ENCODE data around the gene ALG12. TPM values are rescaled to one million over a fixed set of nuclear protein-coding genes. Genes with fewer than 3 reads are reported as not detected.

Gene ALG12
- polyA plus RNA-seq, 1 of the 3 experiments (the other 2 are of a cell fraction), result 9.9 TPM

- H3K4me1 ChIP-seq (ENCODE audit: control insufficient read depth in 1 of 2, insufficient read depth in 2 of 2, low read depth in 1 of 2, low read length in 1 of 2), result peaks cover 20 to 29% of the 10 kb centered on the region in 2 experiments; a peak in 2 of 4 replicates
- peak overlapping the region; percentile 74 for H3K9ac ChIP-seq
- H2AFZ ChIP-seq (ENCODE audit: low read depth), result no peak overlapping the region
- H3K79me2 ChIP-seq (ENCODE audit: insufficient read depth), result peaks cover 31% of the 10 kb centered on the region
- H3K27ac ChIP-seq (ENCODE audit: low read depth in 2 of 2, low read length in 1 of 2), result peak overlapping the region; percentile 55 to 74; a peak in 3 of 4 replicates
- peaks cover 7% of the 10 kb centered on the region for H4K20me1 ChIP-seq (ENCODE audit: insufficient read depth)
- TF ChIP-seq FOSL2 (IDR thresholded peaks at IDR 0.05; ENCODE audit: borderline replicate concordance, low read depth), result no peak
- 0 out of 2 replicates have a peak, but pooled peaks have one; percentile 22 for TF ChIP-seq TEAD4 (IDR thresholded peaks at IDR 0.05; ENCODE audit: borderline replicate concordance, insufficient read depth)
- TF ChIP-seq NFIC (IDR thresholded peaks at IDR 0.05; ENCODE audit: borderline replicate concordance), result no peak
- 0 out of 2 replicates have a peak, but pooled peaks have one; percentile 65 for TF ChIP-seq SIN3A (IDR thresholded peaks at IDR 0.05; ENCODE audit: borderline replicate concordance, low read depth, low read length)
- peak; percentile 68 for TF ChIP-seq MAX (IDR thresholded peaks at IDR 0.05; ENCODE audit: low read depth)
- TF ChIP-seq EP300 (IDR thresholded peaks at IDR 0.05; ENCODE audit: borderline replicate concordance in 1 of 2, low read depth in 1 of 2, low read length in 1 of 2), result peak in 1 of 2 experiments; percentile 11; a peak in 1 of 4 replicates
- TF ChIP-seq USF1 (IDR thresholded peaks at IDR 0.05; ENCODE audit: borderline replicate concordance, low read depth), result peak; percentile 78
- TF ChIP-seq TCF12 (IDR thresholded peaks at IDR 0.05), result peak; percentile 20; the same call in 1 of the 2 replicates
- CTCF ChIA-PET, result interaction anchor here (1.1 to 1.9 kb wide), 3 partner anchors 17 to 68 kb away, joined by 4 to 11 read pairs (median 11); no protein-coding TSS in a partner anchor
- H3K27me3 ChIP-seq (ENCODE audit: insufficient read depth), result no peaks in the 10 kb centered on the region
- WGBS (ENCODE audit: low lambda C conversion rate), result 15% methylated on average over 15 of the region's 70 CpGs
- DNase-seq, result peak; percentile 89
- H3K36me3 ChIP-seq (replicated peaks in 1 of 2; ENCODE audit: control insufficient read depth in 1 of 2, insufficient read depth in 2 of 2, low read length in 1 of 2), result peaks cover 5 to 16% of the 10 kb centered on the region in 2 experiments
- peak overlapping the region; percentile 98 for H3K4me2 ChIP-seq
- H3K9me2 ChIP-seq, result no peaks in the 10 kb centered on the region
- no peaks in the 10 kb centered on the region for H3F3A ChIP-seq (replicated peaks; ENCODE audit: insufficient read depth)
- no peaks in the 10 kb centered on the region for H3K9me3 ChIP-seq
- H3K4me3 ChIP-seq (ENCODE audit: low read depth in 2 of 2, low read length in 1 of 2), result peak overlapping the region; percentile 67 to 76
- POLR2A ChIA-PET, result no interaction called here
Measured at GRCh38 chr22:49962012-49962750, 43.9 kb upstream of the ALG12 start.

GRCh38 chr22:49961601-49962011, 43.4 kb upstream of the ALG12 start:
- WGBS (ENCODE audit: low lambda C conversion rate), result no CpG with 5 or more reads among the region's 49 CpGs
- no peak for DNase-seq
- ChIA-PET POLR2A (no interaction called here), CTCF (interaction anchor here (0.7 to 1.6 kb wide), 3 partner anchors 18 to 69 kb away, joined by 4 to 11 read pairs (median 4); no protein-coding TSS in a partner anchor)
- Histone ChIP-seq H3K4me3 (ENCODE audit: low read depth in 2 of 2, low read length in 1 of 2) (peak overlapping the region; percentile 67 to 76), H3F3A (replicated peaks; ENCODE audit: insufficient read depth) (no peaks in the 10 kb centered on the region), H3K4me2 (peak overlapping the region; percentile 98), H3K4me1 (ENCODE audit: control insufficient read depth in 1 of 2, insufficient read depth in 2 of 2, low read depth in 1 of 2, low read length in 1 of 2) (peaks cover 20 to 26% of the 10 kb centered on the region in 2 experiments; a peak in 2 of 4 replicates), H3K27me3 (ENCODE audit: insufficient read depth) (no peaks in the 10 kb centered on the region), H3K36me3 (replicated peaks in 1 of 2; ENCODE audit: control insufficient read depth in 1 of 2, insufficient read depth in 2 of 2, low read length in 1 of 2) (peaks cover 5 to 16% of the 10 kb centered on the region in 2 experiments), H3K9ac (peak overlapping the region; percentile 61; the same call in 1 of the 2 replicates), H3K9me3 (no peaks in the 10 kb centered on the region), H3K27ac (ENCODE audit: low read depth in 2 of 2, low read length in 1 of 2) (peak overlapping the region in 1 of 2 experiments; percentile 55; a peak in 1 of 4 replicates), H2AFZ (ENCODE audit: low read depth) (no peak overlapping the region), H4K20me1 (ENCODE audit: insufficient read depth) (peaks cover 7% of the 10 kb centered on the region), H3K79me2 (ENCODE audit: insufficient read depth) (peaks cover 31% of the 10 kb centered on the region), H3K9me2 (no peaks in the 10 kb centered on the region)
- TF ChIP-seq EP300 (IDR thresholded peaks at IDR 0.05; ENCODE audit: borderline replicate concordance in 1 of 2, low read depth in 1 of 2, low read length in 1 of 2), result no peak
- no peak for TF ChIP-seq RAD21 (IDR thresholded peaks at IDR 0.05; ENCODE audit: low read length)
- TF ChIP-seq FOXM1 (IDR thresholded peaks at IDR 0.05; ENCODE audit: low read depth), result no peak
- TF ChIP-seq CTCF (IDR thresholded peaks at IDR 0.05), result no peak
- no peak for TF ChIP-seq RCOR1 (IDR thresholded peaks at IDR 0.05; ENCODE audit: low read length)
- TF ChIP-seq REST (IDR thresholded peaks at IDR 0.05; ENCODE audit: low read depth, low read length), result no peak
- no peak for TF ChIP-seq YY1 (IDR thresholded peaks at IDR 0.05; ENCODE audit: low read depth)
- no peak for TF ChIP-seq PBX3 (IDR thresholded peaks at IDR 0.05)
- TF ChIP-seq MAX (IDR thresholded peaks at IDR 0.05; ENCODE audit: low read depth), result no peak
